OCI-LY1 (cell line): ENCODE measurements around the gene LRIG3.

Source experiments
- CTCF ChIP-seq: fragments of 200-600 bp; sonication (generic), shearing (Covaris generic); IDR thresholded peaks from 2 replicates; pipeline ENCODE4 v1.5.1; 2017; ENCODE audit warnings: mild to moderate bottlenecking, antibody characterized with exemption, low read length, moderate library complexity, mixed read lengths
- EZH2 ChIP-seq: fragments of 200-600 bp; sonication (generic), shearing (Covaris generic); IDR thresholded peaks from 2 replicates; pipeline ENCODE4 v1.8.0; 2017; ENCODE audit warnings: borderline replicate concordance, mixed run types, mild to moderate bottlenecking, antibody characterized with exemption, low read length, moderate library complexity, mixed read lengths

- TF ChIP-seq CTCF (no peak), EZH2 (no peak)
Observed at GRCh38 chr12:58847901-58848600, 72.3 kb downstream of the LRIG3 start.
